Heart left ventricle (tissue), 16 donors: ENCODE measurements around the gene GTF3C1. TPM values are rescaled to one million over a fixed set of nuclear protein-coding genes. Genes with fewer than 3 reads are reported as not detected.

Experiments used
- ATAC-seq, 4 donors: fragments of 200-7000 bp; cut with Tn5 transposase; one replicate each; pipeline ENCODE4 v1.9.1; 2020 to 2022; ENCODE audit warnings: moderate library complexity in 4 of 4, mild to moderate bottlenecking in 3 of 4, moderate number of reproducible peaks in 1 of 4
- DNase-seq, 5 donors: peaks; one replicate each; pipeline ENCODE4 v3.0.0-alpha.2; 2020
- H3K27ac ChIP-seq, 12 donors: fragments of 200-600 bp; sonication (generic) in 4 of 12; one replicate each; pipeline versions ENCODE4 v1.5.0 to v1.8.0; 2016 to 2022; ENCODE audit warnings: mild to moderate bottlenecking in 2 of 12
- H3K27me3 ChIP-seq, 9 donors: fragments of 200-600 bp; sonication (generic) in 2 of 9; one replicate each; pipeline versions ENCODE4 v1.5.1 to v1.8.0; 2016 to 2022; ENCODE audit warnings: mild to moderate bottlenecking in 3 of 9
- H3K36me3 ChIP-seq, 9 donors: fragments of 200-600 bp; sonication (generic) in 2 of 9; one replicate each; pipeline versions ENCODE4 v1.5.0 to v1.8.0; 2018 to 2022; ENCODE audit warnings: mild to moderate bottlenecking in 2 of 9
- H3K4me1 ChIP-seq, 12 donors: fragments of 200-600 bp; sonication (generic) in 4 of 12; one replicate each; pipeline versions ENCODE4 v1.5.0 to v1.8.0; 2016 to 2022; ENCODE audit warnings: mild to moderate bottlenecking in 3 of 12
- H3K4me3 ChIP-seq, 12 donors: fragments of 200-600 bp; sonication (generic) in 4 of 12; one replicate each; pipeline versions ENCODE4 v1.5.0 to v1.8.0; 2017 to 2022; ENCODE audit warnings: mild to moderate bottlenecking in 9 of 12, moderate library complexity in 4 of 12
- H3K9me3 ChIP-seq, 12 donors: fragments of 200-600 bp; sonication (generic) in 4 of 12; one replicate each; pipeline versions ENCODE4 v1.5.0 to v1.8.0; 2016 to 2022; ENCODE audit warnings: mild to moderate bottlenecking in 1 of 12
- POLR2A ChIP-seq, 2 donors: fragments of 450-650 bp; IDR thresholded peaks; one replicate each; pipeline ENCODE4 v1.6.1; 2017; ENCODE audit warnings: antibody characterized with exemption in 2 of 2, mild to moderate bottlenecking in 2 of 2, moderate library complexity in 2 of 2
- WGBS, 4 donors: extraction: QIAGEN DNeasy Blood & Tissue Kit in 2 of 4; methylation state at CpG; one replicate each; pipeline versions ENCODE4 v1.1.5 to v1.1.7; 2013 to 2018; 5-methylcytosine and 5-hydroxymethylcytosine counted together
- intact Hi-C, 10 donors: fragments of 100-400 bp; cut with DNase I; formaldehyde crosslinking; loops; one replicate each; pipeline versions ENCODE4 v1.11.1 to v1.14.2; 2022
- polyA plus RNA-seq, 2 donors: library from polyadenylated mRNA; stranded (reverse); fragments of 200-250 nt; gene quantifications; one replicate each; pipeline ENCODE4 v1.2.3, GENCODE V29; 2013
- total RNA-seq, 9 donors: library from RNA; depleted of rRNA in 2 of 9; stranded (reverse); fragments of >200 nt in 2 of 9; fragmentation: NEBNext Ultra II Directional in 3 of 9; extraction: Animal tissue kit (Norgen Biotek cat#: 25700) in 3 of 9; gene quantifications; one replicate each; pipeline versions ENCODE4 v1.1.0 to v1.2.4, GENCODE V29; 2016 to 2023
- TF ChIP-seq, protein P1 (sequence below), 12 donors: fragments of 200-600 bp; sonication (generic) in 4 of 12; IDR thresholded peaks; one replicate each; pipeline versions ENCODE4 v1.5.0 to v1.8.0; 2018 to 2022; ENCODE audit warnings: antibody characterized with exemption in 12 of 12, mild to moderate bottlenecking in 5 of 12
- donor health status: ischemic (EF 13 %, LVEDD 7.1; RV severe dilation, severe dysfunction).
- donor health status: healthy with polysubstance abuse.
- donor health status: DM: no; HTN: yes; CAD: no.
- donor health status: DM: no; HTN: no; CAD: no.
- donor health status: ischemic (EF 25% LVEDD 6.9; RV normal size, moderate dysfunction).
- donor health status: ischemic (EF 25% LVEDD 5.7; RV mildly dilated, moderate dysfunction).
- donor health status: healthy.
- donor health status: DM: yes; HTN: yes; CAD: no.
- donor health status: ischemic (EF 35%, LVEDD 5.7; RV mildly dilated, moderate dysfunction).
- donor health status: nonischemic (EF 11% LVEDD 7.7; RV severe dilation, severe dysfunction).
- donor health status: DM: yes; HTN: yes; CAD: no.
- donor health status: PGD.
- donor health status: ischemic (EF 29% LVEDD 5.4; RV normal size, mild dysfunction).
- donor health status: nonischemic (EF 23%, LVEDD 6.1; RV moderate dilation, normal function).

GTF3C1 gene
- total and polyA plus RNA-seq, 11 donors: 48.1 to 80.3 (median 69.5) TPM

DNA sequence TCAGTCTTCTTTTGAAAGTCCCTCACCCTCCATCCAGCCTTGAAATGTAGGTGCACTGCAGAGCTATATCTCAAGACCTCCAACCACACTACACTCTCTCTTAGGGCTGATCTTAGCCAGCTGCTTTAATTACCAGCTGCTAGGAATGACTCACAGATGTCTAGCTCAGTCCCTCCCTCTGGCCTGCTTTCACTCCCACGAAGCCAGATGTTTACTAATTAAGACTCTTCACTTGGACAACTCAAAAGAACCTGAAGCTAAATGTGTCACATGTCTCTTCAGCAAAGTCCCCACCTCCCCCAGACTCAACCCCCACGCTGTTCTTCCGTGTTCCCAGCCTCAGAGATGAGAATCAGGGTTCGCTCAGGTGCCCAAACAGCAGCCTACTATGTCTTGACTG is 2.6 kb downstream of the GTF3C1 start:
- TF ChIP-seq, protein P1, sequence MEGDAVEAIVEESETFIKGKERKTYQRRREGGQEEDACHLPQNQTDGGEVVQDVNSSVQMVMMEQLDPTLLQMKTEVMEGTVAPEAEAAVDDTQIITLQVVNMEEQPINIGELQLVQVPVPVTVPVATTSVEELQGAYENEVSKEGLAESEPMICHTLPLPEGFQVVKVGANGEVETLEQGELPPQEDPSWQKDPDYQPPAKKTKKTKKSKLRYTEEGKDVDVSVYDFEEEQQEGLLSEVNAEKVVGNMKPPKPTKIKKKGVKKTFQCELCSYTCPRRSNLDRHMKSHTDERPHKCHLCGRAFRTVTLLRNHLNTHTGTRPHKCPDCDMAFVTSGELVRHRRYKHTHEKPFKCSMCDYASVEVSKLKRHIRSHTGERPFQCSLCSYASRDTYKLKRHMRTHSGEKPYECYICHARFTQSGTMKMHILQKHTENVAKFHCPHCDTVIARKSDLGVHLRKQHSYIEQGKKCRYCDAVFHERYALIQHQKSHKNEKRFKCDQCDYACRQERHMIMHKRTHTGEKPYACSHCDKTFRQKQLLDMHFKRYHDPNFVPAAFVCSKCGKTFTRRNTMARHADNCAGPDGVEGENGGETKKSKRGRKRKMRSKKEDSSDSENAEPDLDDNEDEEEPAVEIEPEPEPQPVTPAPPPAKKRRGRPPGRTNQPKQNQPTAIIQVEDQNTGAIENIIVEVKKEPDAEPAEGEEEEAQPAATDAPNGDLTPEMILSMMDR (IDR thresholded peaks at IDR 0.05): no peak
- no peak for TF ChIP-seq POLR2A (IDR thresholded peaks at IDR 0.05)
- Histone ChIP-seq H3K9me3 (no peaks in the 10 kb centered on the region), H3K27ac (peak overlapping the region in 5 of 12 donors; percentile 2 to 54 (median 34)), H3K4me3 (no peak overlapping the region), H3K4me1 (peaks cover 4 to 44% (median 36%) of the 10 kb centered on the region in 12 donors), H3K36me3 (peaks cover 3 to 45% (median 36%) of the 10 kb centered on the region in 9 donors), H3K27me3 (no peaks in the 10 kb centered on the region)
- WGBS, 4 donors: 54 to 79% (median 60%) methylated on average over 4 of the region's 4 CpGs
- intact Hi-C loops: no loop called here
- peak in 2 of 5 donors; percentile 32 to 37 for DNase-seq
- ATAC-seq: peak in 1 of 4 donors; percentile 47

DNA sequence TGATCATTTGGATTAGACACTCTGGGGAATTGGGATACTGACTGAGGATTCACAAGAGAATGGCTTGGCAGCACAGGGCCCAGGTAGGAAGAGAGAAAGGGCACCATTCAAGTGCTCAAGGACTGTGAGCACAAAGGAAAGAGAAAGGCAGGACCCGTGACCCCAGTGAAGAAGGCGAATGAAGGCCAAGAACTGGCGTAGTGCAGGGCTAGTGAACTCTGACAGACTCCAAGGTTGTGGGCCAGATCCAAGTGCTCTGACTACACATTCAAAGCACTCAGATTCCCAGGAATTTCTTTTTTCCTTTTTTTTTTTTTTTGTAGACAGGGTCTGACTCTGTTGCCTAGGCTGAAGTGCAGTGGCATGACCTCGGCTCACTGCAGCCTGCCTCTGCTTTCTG is 5.0 kb downstream of the GTF3C1 start:
- 92 to 97% (median 94%) methylated on average over 4 of the region's 4 CpGs for WGBS, 4 donors
- intact Hi-C loops: no loop called here
- H3K36me3 ChIP-seq: peaks cover 3 to 69% (median 61%) of the 10 kb centered on the region in 9 donors
- peaks cover 0 to 3% (median 0%) of the 10 kb centered on the region in 12 donors for H3K9me3 ChIP-seq
- no peak overlapping the region for H3K27ac ChIP-seq
- TF ChIP-seq, protein P1 (IDR thresholded peaks at IDR 0.05): no peak
- TF ChIP-seq POLR2A (IDR thresholded peaks at IDR 0.05): no peak
- no peak for ATAC-seq
- H3K4me3 ChIP-seq: no peak overlapping the region
- DNase-seq: no peak
- peaks cover 4 to 30% (median 25%) of the 10 kb centered on the region in 12 donors for H3K4me1 ChIP-seq
- H3K27me3 ChIP-seq: no peaks in the 10 kb centered on the region

DNA sequence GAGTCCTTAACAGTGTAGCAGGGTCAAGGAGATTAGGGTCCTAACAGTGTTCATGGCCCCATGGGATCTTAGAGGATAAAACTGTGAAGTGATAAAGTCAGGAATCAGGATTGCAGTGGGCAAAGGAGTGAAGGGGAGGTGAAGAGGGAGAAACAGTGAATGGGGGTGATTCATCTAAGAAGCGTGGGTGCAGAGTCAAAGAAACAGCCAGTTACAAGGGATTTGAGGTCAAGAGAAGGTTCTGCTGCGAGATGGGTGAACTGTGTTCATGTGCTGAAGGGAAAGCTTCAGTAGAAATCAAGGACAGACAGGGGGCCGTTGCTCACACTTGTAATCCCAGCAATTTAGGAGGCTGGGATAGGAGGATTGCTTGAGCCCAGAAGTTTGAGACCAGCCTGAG is 5.9 kb downstream of the GTF3C1 start:
- ATAC-seq: no peak
- TF ChIP-seq, protein P1 (IDR thresholded peaks at IDR 0.05): no peak
- TF ChIP-seq POLR2A (IDR thresholded peaks at IDR 0.05): no peak
- no peak for DNase-seq
- Histone ChIP-seq H3K27me3 (no peaks in the 10 kb centered on the region), H3K36me3 (peaks cover 3 to 78% (median 68%) of the 10 kb centered on the region in 9 donors), H3K9me3 (peaks cover 0 to 4% (median 0%) of the 10 kb centered on the region in 12 donors), H3K27ac (no peak overlapping the region), H3K4me3 (no peak overlapping the region), H3K4me1 (peaks cover 4 to 24% (median 21%) of the 10 kb centered on the region in 12 donors)
- 90 to 94% (median 91%) methylated on average over 3 of the region's 3 CpGs for WGBS, 4 donors
- intact Hi-C loops: no loop called here

DNA sequence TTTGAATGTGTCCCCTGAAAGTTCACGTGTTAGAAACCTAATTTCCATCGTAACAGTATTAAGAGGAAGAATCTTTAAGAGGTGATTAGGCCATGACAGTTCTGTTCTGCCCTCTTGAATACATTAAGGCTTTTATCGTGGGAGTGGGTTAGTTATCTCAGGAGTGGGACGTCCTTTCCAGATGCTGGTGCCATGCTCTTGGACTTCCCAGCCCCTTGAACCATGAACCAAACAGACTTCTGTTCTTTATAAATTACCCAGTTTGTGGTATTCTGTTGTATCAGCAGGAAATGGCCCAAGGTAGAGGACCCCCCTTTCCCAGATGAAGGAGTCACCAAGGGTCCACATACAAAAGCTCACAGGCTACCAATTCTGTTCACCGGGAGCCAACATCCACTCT is 10.1 kb downstream of the GTF3C1 start:
- ATAC-seq (no peak), DNase-seq (no peak)
- TF ChIP-seq, protein P1 (IDR thresholded peaks at IDR 0.05): no peak
- TF ChIP-seq POLR2A (IDR thresholded peaks at IDR 0.05): no peak
- Histone ChIP-seq H3K36me3 (peaks cover 3 to 98% (median 96%) of the 10 kb centered on the region in 9 donors), H3K4me1 (peaks cover 0 to 9% (median 5%) of the 10 kb centered on the region in 12 donors), H3K27ac (no peak overlapping the region), H3K27me3 (no peaks in the 10 kb centered on the region), H3K4me3 (no peak overlapping the region), H3K9me3 (peaks cover 0 to 4% (median 0%) of the 10 kb centered on the region in 12 donors)
- intact Hi-C loops: no loop called here
- WGBS, 4 donors: 74 to 79% (median 75%) methylated on average over 5 of the region's 5 CpGs
